Suprapubic skin (tissue), 4 donors: ENCODE data around the gene TRIM6.

Experiments
- EP300 ChIP-seq: sonication (generic); formaldehyde crosslinking; IDR thresholded peaks from one replicate; pipeline ENCODE4 v1.6.1; 2017; ENCODE audit warnings: antibody characterized with exemption
- POLR2A ChIP-seq, 2 donors: fragments of 450-650 bp; IDR thresholded peaks; one replicate each; pipeline ENCODE4 v1.6.1; 2017; ENCODE audit warnings: antibody characterized with exemption in 2 of 2, mild to moderate bottlenecking in 2 of 2, moderate library complexity in 2 of 2
- POLR2AphosphoS5 ChIP-seq, 3 donors: sonication (generic); formaldehyde crosslinking; IDR thresholded peaks; one replicate each; pipeline ENCODE4 v1.6.1; 2017; ENCODE audit warnings: antibody characterized with exemption in 3 of 3
- TF ChIP-seq, protein P1 (sequence below), 2 donors: fragments of 200-600 bp in 1 of 2; fragments of 450-650 bp in 1 of 2; sonication (generic) in 1 of 2; IDR thresholded peaks; one replicate each; pipeline ENCODE4 v1.5.1; 2016 to 2019; ENCODE audit warnings: antibody characterized with exemption in 2 of 2, mild to moderate bottlenecking in 1 of 2, moderate library complexity in 1 of 2

DNA sequence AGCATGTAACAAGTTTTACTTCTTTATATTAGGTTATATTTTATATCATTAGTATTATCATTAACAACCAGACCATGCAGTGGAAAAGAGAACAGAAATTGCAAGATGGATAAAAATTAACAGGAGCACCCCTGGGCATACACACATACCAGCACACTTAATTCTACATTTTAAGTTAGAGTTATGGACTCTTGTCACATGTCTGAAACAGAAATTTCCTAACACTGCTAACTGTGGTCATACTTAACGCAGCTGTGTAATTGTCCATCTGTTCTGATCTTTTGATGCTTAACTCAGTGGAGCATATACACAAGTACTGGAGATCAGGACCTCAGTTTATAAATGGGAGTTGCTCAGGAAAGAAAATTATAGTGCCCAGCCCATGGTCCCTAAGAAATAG is 48.5 kb upstream of the TRIM6 start:
- TF ChIP-seq, protein P1, sequence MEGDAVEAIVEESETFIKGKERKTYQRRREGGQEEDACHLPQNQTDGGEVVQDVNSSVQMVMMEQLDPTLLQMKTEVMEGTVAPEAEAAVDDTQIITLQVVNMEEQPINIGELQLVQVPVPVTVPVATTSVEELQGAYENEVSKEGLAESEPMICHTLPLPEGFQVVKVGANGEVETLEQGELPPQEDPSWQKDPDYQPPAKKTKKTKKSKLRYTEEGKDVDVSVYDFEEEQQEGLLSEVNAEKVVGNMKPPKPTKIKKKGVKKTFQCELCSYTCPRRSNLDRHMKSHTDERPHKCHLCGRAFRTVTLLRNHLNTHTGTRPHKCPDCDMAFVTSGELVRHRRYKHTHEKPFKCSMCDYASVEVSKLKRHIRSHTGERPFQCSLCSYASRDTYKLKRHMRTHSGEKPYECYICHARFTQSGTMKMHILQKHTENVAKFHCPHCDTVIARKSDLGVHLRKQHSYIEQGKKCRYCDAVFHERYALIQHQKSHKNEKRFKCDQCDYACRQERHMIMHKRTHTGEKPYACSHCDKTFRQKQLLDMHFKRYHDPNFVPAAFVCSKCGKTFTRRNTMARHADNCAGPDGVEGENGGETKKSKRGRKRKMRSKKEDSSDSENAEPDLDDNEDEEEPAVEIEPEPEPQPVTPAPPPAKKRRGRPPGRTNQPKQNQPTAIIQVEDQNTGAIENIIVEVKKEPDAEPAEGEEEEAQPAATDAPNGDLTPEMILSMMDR (IDR thresholded peaks at IDR 0.05): no peak
- TF ChIP-seq POLR2A (IDR thresholded peaks at IDR 0.05): no peak
- TF ChIP-seq POLR2AphosphoS5 (IDR thresholded peaks at IDR 0.05): no peak
- TF ChIP-seq EP300: no peak
